HepG2 (cell line): ENCODE data around the gene JOSD1. TPM values are rescaled to one million over a fixed set of nuclear protein-coding genes. Genes with fewer than 3 reads are reported as not detected.

ENCODE experiments used
- ATAC-seq: fragments of 200-7000 bp; cut with Tn5 transposase; 3 replicates; pipeline ENCODE4 v1.9.1; 2020; ENCODE audit warnings: mild to moderate bottlenecking, moderate library complexity
- BruUV-seq: library from RNA; stranded (reverse); fragments of 400-500 nt; replicated peaks from 2 replicates; lab custom pipeline; 2021; lab: Mats Ljungman, UMichigan
- CTCF ChIA-PET: fragments of 300-600 bp; formaldehyde crosslinking; extraction: SDS; loops from one replicate; lab custom pipeline; 2021; ENCODE audit warnings: low total read pairs, inconsistent platforms, low intra/inter-chr PET ratio; lab: Yijun Ruan, JAX
- POLR2A ChIA-PET: fragments of 350-600 bp; sonication (Branson Sonifier 250); formaldehyde crosslinking; loops from one replicate; lab custom pipeline; 2020; ENCODE audit warnings: antibody characterized with exemption, inconsistent platforms; lab: Yijun Ruan, JAX
- DNase-seq: peaks from one replicate; pipeline ENCODE4 v3.0.0-alpha.2; 2015; ENCODE audit warnings: low spot score
- FAIRE-seq: peaks from 3 replicates; lab custom pipeline; 2011; peaks lifted over from hg19 to GRCh38; lab: Jason Lieb, UNC
- H2AFZ ChIP-seq: one replicate; pipeline ENCODE4 v1.6.1; 2011; ENCODE audit warnings: low read length, inconsistent platforms
- H3K27ac ChIP-seq: fragments of 300-600 bp; 3 replicates; pipeline ENCODE4 v1.8.0; 2011; ENCODE audit warnings: mixed run types, mild to moderate bottlenecking, mixed read lengths, low read length, inconsistent platforms; ENCODE audit not compliant: insufficient read depth; ENCODE audit errors: extremely low read length
- H3K27me3 ChIP-seq, 2 experiments: fragments of 200-600 bp in 1 of 2; 2 replicates in 1 of 2; 3 replicates in 1 of 2; pipeline versions ENCODE4 v1.6.0 to v1.8.0; 2011; ENCODE audit warnings: low read length in 2 of 2, mild to moderate bottlenecking in 2 of 2, moderate library complexity in 2 of 2, inconsistent platforms in 1 of 2; ENCODE audit not compliant: insufficient read depth in 2 of 2, control insufficient read depth in 1 of 2
- H3K36me3 ChIP-seq, 2 experiments: fragments of 200-600 bp in 1 of 2; replicated peaks in 1 of 2; 2 replicates in 1 of 2; 3 replicates in 1 of 2; pipeline versions ENCODE4 v1.5.1 to v1.8.0; 2011; ENCODE audit warnings: low read length in 2 of 2, inconsistent platforms in 1 of 2; ENCODE audit not compliant: insufficient read depth in 2 of 2, control insufficient read depth in 1 of 2
- H3K4me1 ChIP-seq: 2 replicates; pipeline ENCODE4 v1.5.1; 2012; ENCODE audit warnings: low read length, inconsistent platforms; ENCODE audit not compliant: insufficient read depth
- H3K4me2 ChIP-seq: 2 replicates; pipeline ENCODE4 v1.6.0; 2011; ENCODE audit warnings: low read depth, low read length, inconsistent platforms
- H3K4me3 ChIP-seq, 3 experiments: fragments of 200-600 bp in 1 of 3; sonication (generic), shearing (Covaris generic) in 1 of 3; replicated peaks in 1 of 3; 2 replicates each; pipeline ENCODE4 v1.5.1; 2011 to 2016; ENCODE audit warnings: low read length in 3 of 3, inconsistent platforms in 2 of 3, low read depth in 2 of 3, mild to moderate bottlenecking in 2 of 3, control low read depth in 1 of 3, mixed read lengths in 1 of 3; ENCODE audit not compliant: insufficient read depth in 1 of 3
- H3K79me2 ChIP-seq: one replicate; pipeline ENCODE4 v1.6.1; 2011; ENCODE audit warnings: low read length, inconsistent platforms; ENCODE audit not compliant: insufficient read depth
- H3K9ac ChIP-seq: 2 replicates; pipeline ENCODE4 v1.6.0; 2011; ENCODE audit warnings: mild to moderate bottlenecking, low read depth, low read length, inconsistent platforms; ENCODE audit not compliant: insufficient read depth
- H3K9me3 ChIP-seq: 2 replicates; pipeline ENCODE4 v1.5.1; 2012; ENCODE audit warnings: mild to moderate bottlenecking, low read length
- H4K20me1 ChIP-seq: 2 replicates; pipeline ENCODE4 v1.6.0; 2011; ENCODE audit warnings: inconsistent platforms, mild to moderate bottlenecking, low read length, moderate library complexity; ENCODE audit not compliant: insufficient read depth
- MEF2D ChIP-seq: sonication (generic); formaldehyde crosslinking; IDR thresholded peaks from 2 replicates; pipeline ENCODE4 v1.5.1; 2020; ENCODE audit warnings: mild to moderate bottlenecking, missing genetic modification reagents
- ZKSCAN8 ChIP-seq: IDR thresholded peaks from 2 replicates; pipeline ENCODE4 v1.6.1; 2016; ENCODE audit warnings: borderline replicate concordance, missing genetic modification reagents, missing compliant biosample characterization
- ZNF264 ChIP-seq: sonication (generic); formaldehyde crosslinking; IDR thresholded peaks from 2 replicates; pipeline ENCODE4 v1.4.0; 2020; ENCODE audit warnings: missing genetic modification reagents
- ZNF547 ChIP-seq: sonication (generic); formaldehyde crosslinking; IDR thresholded peaks from 2 replicates; pipeline ENCODE4 v1.5.1; 2020; ENCODE audit warnings: mild to moderate bottlenecking, missing genetic modification reagents
- WGBS: methylation state at CpG from one replicate; pipeline ENCODE4 v1.1.6; 2017; ENCODE audit warnings: low lambda C conversion rate; 5-methylcytosine and 5-hydroxymethylcytosine counted together
- in situ Hi-C: cut with HindIII; loops from 2 replicates; pipeline ENCODE4 v1.10.0; 2017; ENCODE audit warnings: low pct_unique_long_range_greater_than_20kb; ENCODE audit not compliant: extremely low pct_ligation_motif_present
- intact Hi-C: fragments of 100-400 bp; cut with micrococcal nuclease; formaldehyde crosslinking; loops from one replicate; pipeline ENCODE4 v1.10.0; 2022; ENCODE audit not compliant: unreplicated experiment
- polyA plus RNA-seq, 8 experiments: library from polyadenylated mRNA; depleted of rRNA in 3 of 8; stranded (reverse) in 7 of 8; unstranded in 1 of 8; fragments of >200 nt; fragmentation: Illumina TruSeq in 4 of 8; extraction: Trizol in 4 of 8; gene quantifications; 2 replicates each; pipeline versions ENCODE4 v1.2.1 to v1.2.3, GENCODE V29; 2011 to 2016; ENCODE audit warnings: low read depth in 4 of 8, missing spikeins in 1 of 8, mixed read lengths in 1 of 8; ENCODE audit not compliant: insufficient read depth in 1 of 8
- total RNA-seq, 5 experiments: library from RNA; depleted of rRNA; stranded (reverse); fragments of >200 nt; fragmentation: Illumina TruSeq; extraction: Trizol; gene quantifications; 2 replicates each; pipeline ENCODE4 v1.2.3, GENCODE V29; 2016; ENCODE audit warnings: low read depth in 1 of 5
- TF ChIP-seq, protein P1 (sequence below): sonication (generic); formaldehyde crosslinking; IDR thresholded peaks from 2 replicates; pipeline ENCODE4 v1.4.0; 2020; ENCODE audit warnings: missing genetic modification reagents

JOSD1 gene
- total and polyA plus RNA-seq, 2 of the 13 experiments (the other 11 are each of a cell fraction or from before 2014, with no cell fraction given) = 31.7 to 38.4 TPM

DNA sequence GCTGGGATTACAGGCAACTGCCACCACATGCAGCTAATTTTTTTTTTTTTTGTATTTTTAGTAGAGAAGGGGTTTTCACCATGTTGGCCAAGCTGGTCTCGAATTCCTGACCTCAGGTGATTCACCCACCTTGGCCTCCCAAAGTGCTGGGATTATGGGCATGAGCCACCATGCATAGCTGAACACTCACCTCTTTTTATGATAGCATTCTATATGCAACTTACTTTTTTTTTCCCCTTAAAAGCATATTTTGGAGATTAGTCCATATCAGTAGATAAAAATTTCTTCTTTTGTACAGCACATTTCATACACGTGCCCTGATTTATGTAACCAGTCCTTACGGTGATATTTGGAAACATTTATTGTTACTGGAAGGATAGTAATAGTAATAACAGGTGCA lies 19.6 kb upstream of the JOSD1 start (continued):
- TF ChIP-seq, protein P1, sequence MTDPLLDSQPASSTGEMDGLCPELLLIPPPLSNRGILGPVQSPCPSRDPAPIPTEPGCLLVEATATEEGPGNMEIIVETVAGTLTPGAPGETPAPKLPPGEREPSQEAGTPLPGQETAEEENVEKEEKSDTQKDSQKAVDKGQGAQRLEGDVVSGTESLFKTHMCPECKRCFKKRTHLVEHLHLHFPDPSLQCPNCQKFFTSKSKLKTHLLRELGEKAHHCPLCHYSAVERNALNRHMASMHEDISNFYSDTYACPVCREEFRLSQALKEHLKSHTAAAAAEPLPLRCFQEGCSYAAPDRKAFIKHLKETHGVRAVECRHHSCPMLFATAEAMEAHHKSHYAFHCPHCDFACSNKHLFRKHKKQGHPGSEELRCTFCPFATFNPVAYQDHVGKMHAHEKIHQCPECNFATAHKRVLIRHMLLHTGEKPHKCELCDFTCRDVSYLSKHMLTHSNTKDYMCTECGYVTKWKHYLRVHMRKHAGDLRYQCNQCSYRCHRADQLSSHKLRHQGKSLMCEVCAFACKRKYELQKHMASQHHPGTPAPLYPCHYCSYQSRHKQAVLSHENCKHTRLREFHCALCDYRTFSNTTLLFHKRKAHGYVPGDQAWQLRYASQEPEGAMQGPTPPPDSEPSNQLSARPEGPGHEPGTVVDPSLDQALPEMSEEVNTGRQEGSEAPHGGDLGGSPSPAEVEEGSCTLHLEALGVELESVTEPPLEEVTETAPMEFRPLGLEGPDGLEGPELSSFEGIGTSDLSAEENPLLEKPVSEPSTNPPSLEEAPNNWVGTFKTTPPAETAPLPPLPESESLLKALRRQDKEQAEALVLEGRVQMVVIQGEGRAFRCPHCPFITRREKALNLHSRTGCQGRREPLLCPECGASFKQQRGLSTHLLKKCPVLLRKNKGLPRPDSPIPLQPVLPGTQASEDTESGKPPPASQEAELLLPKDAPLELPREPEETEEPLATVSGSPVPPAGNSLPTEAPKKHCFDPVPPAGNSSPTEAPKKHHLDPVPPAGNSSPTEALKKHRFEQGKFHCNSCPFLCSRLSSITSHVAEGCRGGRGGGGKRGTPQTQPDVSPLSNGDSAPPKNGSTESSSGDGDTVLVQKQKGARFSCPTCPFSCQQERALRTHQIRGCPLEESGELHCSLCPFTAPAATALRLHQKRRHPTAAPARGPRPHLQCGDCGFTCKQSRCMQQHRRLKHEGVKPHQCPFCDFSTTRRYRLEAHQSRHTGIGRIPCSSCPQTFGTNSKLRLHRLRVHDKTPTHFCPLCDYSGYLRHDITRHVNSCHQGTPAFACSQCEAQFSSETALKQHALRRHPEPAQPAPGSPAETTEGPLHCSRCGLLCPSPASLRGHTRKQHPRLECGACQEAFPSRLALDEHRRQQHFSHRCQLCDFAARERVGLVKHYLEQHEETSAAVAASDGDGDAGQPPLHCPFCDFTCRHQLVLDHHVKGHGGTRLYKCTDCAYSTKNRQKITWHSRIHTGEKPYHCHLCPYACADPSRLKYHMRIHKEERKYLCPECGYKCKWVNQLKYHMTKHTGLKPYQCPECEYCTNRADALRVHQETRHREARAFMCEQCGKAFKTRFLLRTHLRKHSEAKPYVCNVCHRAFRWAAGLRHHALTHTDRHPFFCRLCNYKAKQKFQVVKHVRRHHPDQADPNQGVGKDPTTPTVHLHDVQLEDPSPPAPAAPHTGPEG (CRISPR knock-in tag) = no peak
- TF ChIP-seq ZNF547 (no peak), ZNF264 (CRISPR knock-in tag) (no peak)

DNA sequence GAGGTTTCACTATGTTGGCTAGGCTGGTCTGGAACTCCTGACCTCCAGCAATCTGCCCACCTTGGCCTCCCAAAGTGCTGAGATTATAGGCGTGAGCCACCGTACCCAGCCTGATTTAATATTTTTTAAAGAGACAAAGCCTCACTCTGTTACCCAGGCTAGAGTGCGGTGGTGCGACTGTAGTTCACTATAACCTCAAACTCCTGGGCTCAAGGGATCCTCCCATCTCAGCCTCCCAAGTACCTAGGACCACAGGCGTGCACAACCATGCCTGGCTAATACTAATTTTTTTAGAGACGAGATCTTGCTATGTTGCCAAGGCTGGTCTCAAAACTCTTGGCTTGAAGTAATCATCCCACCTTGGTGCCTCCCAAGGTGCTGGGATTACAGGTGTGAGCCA lies 18.5 kb upstream of the JOSD1 start:
- H3K4me1 ChIP-seq = no peaks in the 10 kb centered on the region
- H4K20me1 ChIP-seq = peaks cover 19% of the 10 kb centered on the region; the same call in 1 of the 2 replicates
- no peaks in the 10 kb centered on the region for H3K27me3 ChIP-seq
- WGBS = 94% methylated on average over 6 of the region's 6 CpGs
- no peak overlapping the region for H3K27ac ChIP-seq
- peaks cover 18% of the 10 kb centered on the region for H3K79me2 ChIP-seq
- ChIA-PET POLR2A (interaction anchor here (1.9 kb wide), 1 partner anchor 12 kb away, joined by 6 read pairs; no protein-coding TSS in a partner anchor), CTCF (no interaction called here)
- FAIRE-seq (no peak), ATAC-seq (no peak), DNase-seq (no peak)
- no peak for TF ChIP-seq ZNF547
- TF ChIP-seq ZKSCAN8 (CRISPR knock-in tag) = no peak
- no peak for TF ChIP-seq MEF2D (CRISPR knock-in tag)
- H3K4me2 ChIP-seq = no peak overlapping the region
- intact Hi-C loops = no loop called here
- no peak overlapping the region for H3K4me3 ChIP-seq
- peaks cover 37 to 72% of the 10 kb centered on the region in 2 experiments for H3K36me3 ChIP-seq
- in situ Hi-C loops = no loop called here
- no peak overlapping the region for H2AFZ ChIP-seq
- no peaks in the 10 kb centered on the region for H3K9me3 ChIP-seq
- no peak overlapping the region for H3K9ac ChIP-seq
- no TSS peak for BruUV-seq
